HG03575 (cell line): ENCODE measurements around the gene STX3.

ENCODE experiments used
- ATAC-seq: cut with Tn5 transposase; IDR thresholded peaks from one replicate; pipeline ENCODE4 v1.9.1; 2021; ENCODE audit not compliant: unreplicated experiment, insufficient number of reproducible peaks, low FRiP score; ENCODE audit errors: extremely low read depth

The STX3 gene

GRCh38 chr11:59755701-59756557 lies 753 bp downstream of the STX3 start:
- ATAC-seq = no peak

DNA sequence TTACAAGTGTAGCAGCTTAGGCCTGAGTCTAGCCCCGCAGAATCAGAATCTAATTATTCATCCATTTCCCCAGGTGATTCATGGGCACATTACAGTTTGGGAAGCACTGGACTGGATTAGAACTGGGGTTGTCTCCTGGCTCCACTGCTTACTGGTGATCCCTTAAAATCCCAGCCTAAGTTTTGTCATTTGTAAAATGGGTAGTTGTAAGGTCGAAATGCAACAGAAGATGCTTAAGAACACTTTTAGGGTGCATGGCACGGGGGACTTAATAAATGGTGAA lies 1.3 kb downstream of the STX3 start:
- ATAC-seq = no peak

GRCh38 chr11:59756845-59757244 lies 1.7 kb downstream of the STX3 start:
- ATAC-seq = no peak

GRCh38 chr11:59758401-59759037 lies 3.3 kb downstream of the STX3 start:
- no peak for ATAC-seq

GRCh38 chr11:59759900-59760299 lies 4.7 kb downstream of the STX3 start:
- ATAC-seq = no peak

DNA sequence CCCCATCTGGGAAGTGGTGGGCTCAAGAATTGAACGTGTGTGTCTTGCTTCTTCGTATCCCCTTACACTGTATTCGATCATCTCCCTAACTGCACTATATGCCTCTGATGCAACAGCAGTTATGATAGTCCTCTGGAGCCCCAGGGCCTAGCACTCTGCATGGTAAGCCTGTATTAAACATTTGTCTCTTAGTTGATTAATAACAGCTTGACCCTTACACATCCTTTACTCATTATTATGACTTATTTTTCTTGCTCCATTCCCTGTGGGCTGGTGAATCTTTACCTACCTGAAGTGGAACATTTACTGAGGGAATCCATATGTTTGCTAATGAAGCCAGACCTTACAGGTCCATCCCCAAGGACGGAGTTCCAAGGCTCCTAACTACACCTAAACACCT lies 5.6 kb downstream of the STX3 start:
- ATAC-seq = no peak

GRCh38 chr11:59761993-59762392 lies 6.8 kb downstream of the STX3 start:
- no peak for ATAC-seq

GRCh38 chr11:59765068-59765735 lies 10.0 kb downstream of the STX3 start:
- no peak for ATAC-seq

GRCh38 chr11:59766542-59767224 lies 11.5 kb downstream of the STX3 start:
- ATAC-seq = no peak

DNA sequence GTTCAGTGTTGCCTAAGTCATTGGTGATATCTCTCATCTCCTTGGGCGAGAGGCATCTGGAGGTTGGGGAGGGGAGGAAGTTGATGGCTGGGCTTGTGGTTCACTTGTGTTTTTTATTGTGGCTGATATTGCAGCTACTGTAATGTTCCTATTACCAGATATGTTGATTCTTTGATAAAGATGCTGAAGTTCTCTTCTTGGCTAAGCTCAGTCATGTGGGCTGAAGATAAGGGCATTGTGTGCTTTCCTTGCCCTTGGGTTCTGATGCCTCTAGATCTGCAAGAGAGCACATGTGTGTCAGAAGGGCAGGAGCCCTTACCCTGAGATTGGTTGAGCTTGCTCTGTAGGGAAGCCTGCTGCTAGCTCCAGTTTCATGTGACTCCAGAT lies 12.0 kb downstream of the STX3 start:
- ATAC-seq = no peak

DNA sequence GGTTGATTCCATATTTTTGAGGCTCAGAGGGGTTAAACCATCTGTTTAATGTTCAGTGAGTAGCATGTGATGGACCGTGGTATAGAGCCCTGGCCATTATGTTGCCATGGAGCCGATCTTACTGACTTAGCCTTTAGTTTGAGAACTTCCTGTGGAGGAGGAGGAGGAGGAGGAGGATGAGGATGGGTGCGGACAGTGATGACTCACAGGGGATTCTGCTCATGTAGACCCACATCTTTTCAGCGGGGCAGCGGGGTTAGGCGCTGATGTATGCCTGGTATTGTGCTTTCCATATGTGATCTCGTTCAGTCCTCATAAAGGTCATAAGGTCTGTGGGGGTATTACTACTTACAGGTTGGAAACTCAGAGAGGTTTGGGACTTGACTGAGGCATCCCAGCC lies 13.9 kb downstream of the STX3 start:
- no peak for ATAC-seq

- no peak for ATAC-seq
Observed at GRCh38 chr11:59769828-59770227, 14.7 kb downstream of the STX3 start.

- no peak for ATAC-seq
Observed at GRCh38 chr11:59770319-59770718, 15.1 kb downstream of the STX3 start.

DNA sequence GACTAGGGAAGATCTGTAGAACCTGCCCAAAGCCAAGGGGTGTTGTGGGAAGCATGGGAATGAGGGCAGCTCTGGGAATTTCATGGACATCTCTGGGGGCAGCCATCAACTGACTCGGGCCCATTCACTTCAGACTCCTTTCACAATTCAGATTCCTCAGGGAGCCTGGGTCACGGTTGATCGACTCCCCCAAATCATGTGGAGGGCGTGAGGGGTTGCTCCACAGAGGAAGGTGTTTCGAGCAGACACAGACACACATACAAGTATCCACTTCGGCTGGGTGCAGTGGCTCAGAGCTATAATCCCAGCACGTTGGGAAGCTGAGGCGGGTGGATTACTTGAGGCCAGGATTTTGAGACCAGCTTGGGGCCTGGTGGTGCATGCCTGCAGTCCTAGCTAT lies 15.7 kb downstream of the STX3 start:
- ATAC-seq = no peak

DNA sequence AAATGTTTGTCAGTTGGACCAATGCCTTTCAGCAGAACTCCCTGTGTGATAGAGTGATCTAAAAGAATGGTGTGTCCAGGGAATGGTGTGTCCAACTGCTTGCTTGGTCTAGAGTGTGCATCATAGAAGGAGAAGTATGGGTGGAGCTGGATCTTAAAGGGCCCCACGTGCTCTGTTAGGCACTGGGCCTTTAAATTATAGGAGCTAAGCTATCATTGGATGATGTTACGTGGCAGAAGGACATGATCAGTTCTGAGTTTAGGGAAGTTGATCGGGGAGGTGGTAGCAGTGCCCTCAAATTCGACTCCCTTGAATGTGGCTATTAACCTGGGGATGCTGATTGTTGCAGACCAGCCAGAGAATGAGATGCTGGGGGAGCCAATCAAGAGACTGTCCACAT lies 16.4 kb downstream of the STX3 start:
- ATAC-seq = no peak

DNA sequence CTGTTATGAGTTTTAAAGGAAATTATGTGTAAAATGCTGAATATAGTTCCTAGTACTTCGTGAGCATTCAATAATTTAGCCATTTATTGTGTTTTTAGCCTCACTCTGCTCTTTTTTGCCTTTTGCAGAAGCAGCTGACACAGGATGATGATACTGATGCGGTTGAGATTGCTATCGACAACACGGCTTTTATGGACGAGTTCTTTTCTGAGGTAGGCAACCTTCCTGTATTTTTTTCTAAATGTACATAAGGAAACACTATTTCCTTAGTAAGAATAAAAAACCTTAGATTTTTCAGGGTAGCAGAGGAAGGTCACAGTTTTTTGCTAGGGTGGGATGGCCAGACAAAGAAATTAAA lies 17.9 kb downstream of the STX3 start:
- no peak for ATAC-seq

- no peak for ATAC-seq
Observed at GRCh38 chr11:59776210-59777066, 21.3 kb downstream of the STX3 start.

- no peak for ATAC-seq
Observed at GRCh38 chr11:59777104-59777503, 21.9 kb downstream of the STX3 start.

DNA sequence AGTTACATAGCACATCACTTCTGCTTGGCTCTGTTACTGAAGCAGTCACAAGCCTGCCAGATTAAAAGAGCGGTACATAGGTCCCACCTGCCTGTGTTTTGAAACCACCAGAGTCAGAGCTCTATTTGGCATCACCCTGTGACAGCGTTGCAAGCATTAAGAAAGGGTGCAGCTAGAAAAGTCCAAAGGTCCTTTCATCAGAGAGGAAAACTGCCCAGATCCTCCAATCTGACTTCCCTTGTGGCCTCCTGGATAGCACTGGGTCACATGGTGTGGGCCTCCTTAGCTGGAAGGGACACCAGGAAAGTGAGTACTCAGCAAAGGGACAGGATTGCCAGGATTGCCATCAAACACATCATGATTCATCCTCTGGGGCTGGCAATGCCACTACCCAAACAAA lies 22.9 kb downstream of the STX3 start:
- no peak for ATAC-seq
